CD4-positive, alpha-beta T cell treated with Interleukin-6 at 100 ng/mL for 8 hours (primary cell): Measurements from ENCODE around the gene STEEP1.
"Not testable (repeated sequence)": the region's sequence is repeated elsewhere in the genome, so short reads cannot be mapped to it uniquely, and the experiment has no call there.

ENCODE experiments used
- DNase-seq: peaks from one replicate; pipeline ENCODE4 v3.0.0-alpha.2; 2020; ENCODE audit warnings: mixed read lengths, low spot score

The STEEP1 gene

GRCh38 chrX:119529345-119530276 lies 35.6 kb downstream of the STEEP1 start:
- no peak for DNase-seq

GRCh38 chrX:119523664-119524184 lies 41.5 kb downstream of the STEEP1 start:
- DNase-seq = no peak

GRCh38 chrX:119521246-119521645 lies 44.0 kb downstream of the STEEP1 start:
- DNase-seq = no peak

GRCh38 chrX:119518371-119518770 lies 46.8 kb downstream of the STEEP1 start:
- no peak for DNase-seq

GRCh38 chrX:119516157-119516702 lies 49.0 kb downstream of the STEEP1 start:
- peak; percentile 62 for DNase-seq

- no peak for DNase-seq
Observed at GRCh38 chrX:119512146-119512800, 52.9 kb downstream of the STEEP1 start.

GRCh38 chrX:119507206-119507605 lies 58.0 kb downstream of the STEEP1 start:
- no peak for DNase-seq

GRCh38 chrX:119505945-119506344 lies 59.3 kb downstream of the STEEP1 start:
- DNase-seq = no peak

- DNase-seq = not testable (repeated sequence)
Observed at GRCh38 chrX:119505145-119505544, 60.1 kb downstream of the STEEP1 start.

GRCh38 chrX:119503484-119503861 lies 61.7 kb downstream of the STEEP1 start:
- DNase-seq = no peak

GRCh38 chrX:119502727-119503483 lies 62.3 kb downstream of the STEEP1 start:
- DNase-seq = peak; percentile 38

- no peak for DNase-seq
Observed at GRCh38 chrX:119501511-119502148, 63.6 kb downstream of the STEEP1 start.

GRCh38 chrX:119500061-119500800 lies 65.0 kb downstream of the STEEP1 start:
- no peak for DNase-seq

GRCh38 chrX:119497185-119497584 lies 68.0 kb downstream of the STEEP1 start:
- no peak for DNase-seq

GRCh38 chrX:119495734-119496726 lies 69.2 kb downstream of the STEEP1 start:
- DNase-seq = no peak

GRCh38 chrX:119493851-119494495 lies 71.2 kb downstream of the STEEP1 start:
- not testable (repeated sequence) for DNase-seq

- DNase-seq = no peak
Observed at GRCh38 chrX:119492463-119492862, 72.7 kb downstream of the STEEP1 start.

GRCh38 chrX:119489212-119490074 lies 75.8 kb downstream of the STEEP1 start:
- no peak for DNase-seq
